B cell (primary cell): Measurements from ENCODE around the gene NECAB2.

ENCODE experiments used
- EZH2 ChIP-seq: IDR thresholded peaks from 2 replicates; pipeline ENCODE4 v1.6.1; 2012; ENCODE audit warnings: borderline replicate concordance, low read depth, mild to moderate bottlenecking, moderate library complexity, low read length; ENCODE audit not compliant: insufficient read depth, poor library complexity, severe bottlenecking
- TF ChIP-seq, protein P1 (sequence below): fragments of 200-600 bp; IDR thresholded peaks from one replicate; pipeline ENCODE4 v1.8.0; 2022; ENCODE audit warnings: antibody characterized with exemption, mild to moderate bottlenecking

DNA sequence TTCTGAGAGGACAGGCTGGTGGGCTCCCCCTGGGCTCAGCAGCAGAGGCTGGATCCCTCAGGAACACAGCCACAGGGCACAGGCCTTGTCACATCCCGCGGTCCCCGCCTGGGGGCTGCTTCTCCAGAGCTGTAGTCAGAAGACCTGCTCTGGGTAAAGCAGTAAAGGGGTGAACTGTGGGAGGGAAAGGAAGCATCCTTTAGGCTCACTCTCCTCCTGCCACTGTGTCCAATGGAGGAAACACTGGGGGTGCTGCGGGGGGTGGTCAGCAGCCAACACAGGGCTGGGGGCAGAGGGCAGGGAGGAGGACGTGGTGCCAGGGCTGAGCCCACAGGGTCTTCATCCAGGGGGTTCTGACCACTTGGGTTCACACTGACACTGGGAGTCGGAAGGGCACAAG lies 79.6 kb downstream of the NECAB2 start:
- TF ChIP-seq, protein P1, sequence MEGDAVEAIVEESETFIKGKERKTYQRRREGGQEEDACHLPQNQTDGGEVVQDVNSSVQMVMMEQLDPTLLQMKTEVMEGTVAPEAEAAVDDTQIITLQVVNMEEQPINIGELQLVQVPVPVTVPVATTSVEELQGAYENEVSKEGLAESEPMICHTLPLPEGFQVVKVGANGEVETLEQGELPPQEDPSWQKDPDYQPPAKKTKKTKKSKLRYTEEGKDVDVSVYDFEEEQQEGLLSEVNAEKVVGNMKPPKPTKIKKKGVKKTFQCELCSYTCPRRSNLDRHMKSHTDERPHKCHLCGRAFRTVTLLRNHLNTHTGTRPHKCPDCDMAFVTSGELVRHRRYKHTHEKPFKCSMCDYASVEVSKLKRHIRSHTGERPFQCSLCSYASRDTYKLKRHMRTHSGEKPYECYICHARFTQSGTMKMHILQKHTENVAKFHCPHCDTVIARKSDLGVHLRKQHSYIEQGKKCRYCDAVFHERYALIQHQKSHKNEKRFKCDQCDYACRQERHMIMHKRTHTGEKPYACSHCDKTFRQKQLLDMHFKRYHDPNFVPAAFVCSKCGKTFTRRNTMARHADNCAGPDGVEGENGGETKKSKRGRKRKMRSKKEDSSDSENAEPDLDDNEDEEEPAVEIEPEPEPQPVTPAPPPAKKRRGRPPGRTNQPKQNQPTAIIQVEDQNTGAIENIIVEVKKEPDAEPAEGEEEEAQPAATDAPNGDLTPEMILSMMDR, result no peak
- no peak for TF ChIP-seq EZH2
